Stimulated activated CD4-positive, alpha-beta T cell treated with anti-CD3 and anti-CD28 coated beads, Interleukin-4, amount 100 ng/mL, for 1 hour (primary cell): ENCODE results near the gene GRM8.

Experiments used
- DNase-seq: peaks from one replicate; pipeline ENCODE4 v3.0.0-alpha.2; 2020

GRM8 gene

GRCh38 chr7:126403040-126403439 lies 849.7 kb downstream of the GRM8 start:
- no peak for DNase-seq

- no peak for DNase-seq
Observed at GRCh38 chr7:126401918-126402317, 850.8 kb downstream of the GRM8 start.

GRCh38 chr7:126398851-126399529 lies 853.8 kb downstream of the GRM8 start:
- DNase-seq: no peak

GRCh38 chr7:126398285-126398684 lies 854.5 kb downstream of the GRM8 start:
- no peak for DNase-seq

GRCh38 chr7:126394406-126394805 lies 858.3 kb downstream of the GRM8 start:
- no peak for DNase-seq
